Activated naive CD8-positive, alpha-beta T cell treated with anti-CD3 and anti-CD28 coated beads for 36 hours (primary cell): Measurements from ENCODE around the gene EYA3. TPM values are rescaled to one million over a fixed set of nuclear protein-coding genes. Genes with fewer than 3 reads are reported as not detected.

Experiments used
- DNase-seq: peaks from one replicate; pipeline ENCODE4 v3.0.0; 2021
- H3K27ac Mint-ChIP-seq: one replicate; pipeline ENCODE4 v1.8.0; 2022; ENCODE audit warnings: mild to moderate bottlenecking, moderate library complexity, mixed read lengths
- H3K27me3 Mint-ChIP-seq: one replicate; pipeline ENCODE4 v1.8.0; 2022; ENCODE audit warnings: mild to moderate bottlenecking, mixed read lengths
- H3K36me3 Mint-ChIP-seq: one replicate; pipeline ENCODE4 v1.8.0; 2021; ENCODE audit warnings: mild to moderate bottlenecking, mixed read lengths
- H3K4me1 Mint-ChIP-seq: one replicate; pipeline ENCODE4 v1.8.0; 2021; ENCODE audit warnings: mixed read lengths
- H3K4me3 Mint-ChIP-seq: one replicate; pipeline ENCODE4 v1.8.0; 2022; ENCODE audit warnings: mild to moderate bottlenecking, moderate library complexity, mixed read lengths
- H3K9me3 Mint-ChIP-seq: one replicate; pipeline ENCODE4 v1.8.0; 2022; ENCODE audit warnings: mixed read lengths
- total RNA-seq, 2 experiments: library from RNA; stranded (reverse); gene quantifications; one replicate each; pipeline ENCODE4 v1.2.3, GENCODE V29; 2021

The EYA3 gene
- total RNA-seq, 2 experiments from 2014 or later: 30.0 to 30.3 TPM

- Mint-ChIP-seq H3K36me3 (no peaks in the 10 kb centered on the region), H3K27ac (no peak overlapping the region), H3K4me1 (peaks cover 18% of the 10 kb centered on the region), H3K9me3 (no peaks in the 10 kb centered on the region), H3K4me3 (no peak overlapping the region), H3K27me3 (peaks cover 1% of the 10 kb centered on the region)
- no peak for DNase-seq
These were observed 147.4 kb downstream of the EYA3 start for GRCh38 chr1:27940870-27941560.

GRCh38 chr1:27940297-27940696, 148.1 kb downstream of the EYA3 start:
- H3K4me3 Mint-ChIP-seq: no peak overlapping the region
- H3K36me3 Mint-ChIP-seq: no peaks in the 10 kb centered on the region
- H3K4me1 Mint-ChIP-seq: peaks cover 18% of the 10 kb centered on the region
- DNase-seq: peak; percentile 62
- H3K9me3 Mint-ChIP-seq: no peaks in the 10 kb centered on the region
- peaks cover 8% of the 10 kb centered on the region for H3K27me3 Mint-ChIP-seq
- H3K27ac Mint-ChIP-seq: peak overlapping the region; percentile 61

- no peaks in the 10 kb centered on the region for H3K9me3 Mint-ChIP-seq
- no peaks in the 10 kb centered on the region for H3K36me3 Mint-ChIP-seq
- H3K27me3 Mint-ChIP-seq: peaks cover 18% of the 10 kb centered on the region
- no peak overlapping the region for H3K27ac Mint-ChIP-seq
- no peak overlapping the region for H3K4me3 Mint-ChIP-seq
- no peak for DNase-seq
- H3K4me1 Mint-ChIP-seq: peaks cover 24% of the 10 kb centered on the region
These were observed 149.9 kb downstream of the EYA3 start for GRCh38 chr1:27938488-27938887.

DNA sequence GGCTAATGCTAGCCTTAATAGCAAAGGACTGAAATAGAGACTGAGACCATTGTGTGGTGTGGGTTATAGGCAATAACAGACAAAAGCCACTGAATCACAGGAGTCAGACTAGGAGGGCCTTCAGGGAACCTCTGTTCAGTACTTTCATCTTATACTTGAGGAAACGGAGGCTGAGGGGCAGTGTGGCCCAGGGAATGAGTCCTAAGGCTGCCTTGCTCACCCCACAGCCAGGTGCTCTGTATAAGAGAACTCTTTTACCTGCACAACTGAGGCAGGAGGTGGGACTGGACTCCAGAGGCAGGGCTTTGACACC, 150.9 kb downstream of the EYA3 start:
- peaks cover 27% of the 10 kb centered on the region for H3K27me3 Mint-ChIP-seq
- no peaks in the 10 kb centered on the region for H3K36me3 Mint-ChIP-seq

DNA sequence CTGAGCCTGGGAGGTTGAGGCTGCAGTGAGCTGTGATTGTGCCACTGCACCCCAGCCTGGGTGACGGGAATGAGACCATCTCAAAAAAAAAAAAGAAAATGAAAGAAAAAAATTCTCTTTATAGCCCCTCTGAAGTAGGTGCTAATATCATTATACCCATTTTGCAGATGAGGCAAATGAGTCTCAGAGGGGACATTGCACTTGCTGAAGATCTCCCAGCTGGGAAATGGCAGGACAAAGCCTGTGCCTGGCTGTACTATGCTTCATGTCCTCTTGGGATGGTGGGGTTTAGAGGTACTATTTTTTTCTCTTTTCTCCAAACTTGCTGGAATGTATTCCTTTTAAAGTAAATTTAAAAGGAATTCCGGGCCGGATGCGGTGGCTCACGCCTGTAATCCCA, 152.0 kb downstream of the EYA3 start:
- no peaks in the 10 kb centered on the region for H3K36me3 Mint-ChIP-seq
- H3K27ac Mint-ChIP-seq: no peak overlapping the region
- DNase-seq: no peak
- peaks cover 17% of the 10 kb centered on the region for H3K4me1 Mint-ChIP-seq
- no peak overlapping the region for H3K4me3 Mint-ChIP-seq
- peaks cover 29% of the 10 kb centered on the region for H3K27me3 Mint-ChIP-seq
- no peaks in the 10 kb centered on the region for H3K9me3 Mint-ChIP-seq

More for the DNA sequence above, 150.9 kb downstream of the EYA3 start:
- H3K4me3 Mint-ChIP-seq: no peak overlapping the region
- no peak overlapping the region for H3K27ac Mint-ChIP-seq
- no peak for DNase-seq
- H3K4me1 Mint-ChIP-seq: peaks cover 17% of the 10 kb centered on the region
- no peaks in the 10 kb centered on the region for H3K9me3 Mint-ChIP-seq

- Mint-ChIP-seq H3K27me3 (peaks cover 29% of the 10 kb centered on the region), H3K4me1 (peaks cover 18% of the 10 kb centered on the region), H3K27ac (no peak overlapping the region), H3K4me3 (no peak overlapping the region), H3K36me3 (no peaks in the 10 kb centered on the region), H3K9me3 (no peaks in the 10 kb centered on the region)
- DNase-seq: no peak
These were observed 152.7 kb downstream of the EYA3 start for GRCh38 chr1:27935721-27936120.

- peaks cover 29% of the 10 kb centered on the region for H3K27me3 Mint-ChIP-seq
- DNase-seq: no peak
- H3K27ac Mint-ChIP-seq: no peak within 1 kb of the TSS
- H3K9me3 Mint-ChIP-seq: no peaks in the 10 kb centered on the region
- H3K4me3 Mint-ChIP-seq: peak within 1 kb of the TSS; percentile 60
- H3K4me1 Mint-ChIP-seq: peaks cover 13% of the 10 kb centered on the region
- no peaks in the 10 kb centered on the region for H3K36me3 Mint-ChIP-seq
These were observed 153.4 kb downstream of the EYA3 start, which contains the start of gene SMPDL3B for GRCh38 chr1:27934818-27935549. Gene SMPDL3B, plus strand, starts transcription at chr1:27935000. Its CDS starts 184 bp downstream, at chr1:27935184.

- peaks cover 29% of the 10 kb centered on the region for H3K27me3 Mint-ChIP-seq
- peaks cover 9% of the 10 kb centered on the region for H3K4me1 Mint-ChIP-seq
- H3K27ac Mint-ChIP-seq: no peak overlapping the region
- no peaks in the 10 kb centered on the region for H3K36me3 Mint-ChIP-seq
- H3K4me3 Mint-ChIP-seq: no peak overlapping the region
- H3K9me3 Mint-ChIP-seq: no peaks in the 10 kb centered on the region
- no peak for DNase-seq
These were observed 156.7 kb downstream of the EYA3 start for GRCh38 chr1:27931759-27932158.

DNA sequence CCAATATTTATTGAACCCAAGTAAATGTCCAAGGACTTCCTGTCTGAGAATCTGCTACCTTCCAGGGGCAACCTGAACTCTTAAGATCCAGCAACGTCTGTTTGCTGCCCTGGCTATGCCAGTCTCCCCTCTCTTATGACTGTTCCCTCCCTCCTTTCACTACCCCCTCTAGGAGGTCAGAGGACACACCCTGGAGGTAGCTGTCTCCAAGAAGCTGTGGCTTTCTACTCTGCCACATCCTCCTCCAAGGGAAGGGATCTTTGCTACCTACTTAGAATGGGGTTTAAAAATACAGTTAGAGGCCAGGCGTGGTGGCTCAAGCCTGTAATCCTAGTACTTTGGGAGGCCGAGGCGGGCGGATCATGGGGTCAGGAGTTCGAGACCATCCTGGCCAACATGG, 157.2 kb downstream of the EYA3 start:
- H3K27ac Mint-ChIP-seq: no peak overlapping the region
- DNase-seq: no peak
- H3K4me3 Mint-ChIP-seq: no peak overlapping the region
- H3K36me3 Mint-ChIP-seq: no peaks in the 10 kb centered on the region
- H3K9me3 Mint-ChIP-seq: no peaks in the 10 kb centered on the region
- H3K27me3 Mint-ChIP-seq: peaks cover 29% of the 10 kb centered on the region
- peaks cover 9% of the 10 kb centered on the region for H3K4me1 Mint-ChIP-seq

DNA sequence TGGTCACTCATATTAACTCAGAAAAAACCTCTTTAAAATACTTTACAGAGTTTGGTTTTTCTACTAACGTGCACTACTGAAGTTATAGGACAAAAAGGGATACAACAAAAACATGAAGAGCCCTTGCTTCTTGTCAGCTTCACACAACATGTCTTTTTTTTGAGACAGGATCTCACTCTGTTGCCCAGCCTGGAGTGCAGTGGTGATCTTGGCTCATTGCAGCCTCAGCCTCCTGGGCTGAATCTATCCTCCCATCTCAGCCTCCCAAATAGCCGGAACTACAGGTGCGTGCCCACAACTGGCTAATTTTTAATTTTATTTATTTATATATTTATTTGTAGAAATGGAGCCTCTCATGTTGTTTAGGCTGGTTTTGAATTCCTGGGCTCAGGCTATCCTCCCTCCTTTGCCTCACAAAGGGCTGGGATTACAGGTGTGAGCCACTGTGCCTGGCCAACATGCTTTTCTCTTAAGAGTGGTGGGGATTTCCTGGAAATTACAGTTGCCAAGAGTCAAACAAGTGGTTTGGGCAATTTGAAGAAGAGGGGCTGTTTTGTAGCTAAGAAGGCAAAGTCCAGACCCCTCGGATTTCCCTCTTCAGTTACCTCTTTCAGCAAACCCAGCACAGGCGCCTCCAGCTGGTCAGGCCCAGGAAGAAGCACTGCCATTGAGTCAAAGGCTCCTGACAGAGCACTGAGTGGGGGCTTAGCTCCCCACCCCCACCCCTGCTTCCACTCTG, 160.0 kb downstream of the EYA3 start:
- Mint-ChIP-seq H3K9me3 (no peaks in the 10 kb centered on the region), H3K4me1 (peaks cover 2% of the 10 kb centered on the region), H3K4me3 (no peak overlapping the region)

DNA sequence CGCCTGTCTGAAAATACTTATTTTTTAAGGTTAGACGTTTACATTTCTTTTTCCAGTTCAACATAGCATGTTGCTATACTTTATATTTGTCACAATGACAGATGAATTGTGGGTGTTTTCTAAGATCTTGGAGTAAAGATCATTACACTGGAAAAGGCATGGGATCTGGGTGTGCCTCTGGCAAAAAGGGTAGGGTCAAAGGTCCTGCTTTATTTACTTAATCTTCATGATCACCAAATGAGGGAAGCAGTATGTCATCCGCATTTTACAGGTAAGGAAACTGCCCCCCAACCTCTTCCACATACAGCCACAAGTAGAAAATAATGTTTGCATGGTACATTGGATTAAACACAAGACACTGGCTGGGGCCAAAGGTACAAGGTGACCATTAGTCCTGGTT, 166.1 kb downstream of the EYA3 start:
- H3K27me3 Mint-ChIP-seq: no peaks in the 10 kb centered on the region
- no peak for DNase-seq
- no peaks in the 10 kb centered on the region for H3K9me3 Mint-ChIP-seq
- H3K4me1 Mint-ChIP-seq: no peaks in the 10 kb centered on the region
- H3K36me3 Mint-ChIP-seq: no peaks in the 10 kb centered on the region
- no peak overlapping the region for H3K4me3 Mint-ChIP-seq
- H3K27ac Mint-ChIP-seq: no peak overlapping the region

More for the DNA sequence above, 160.0 kb downstream of the EYA3 start:
- DNase-seq: no peak
- Mint-ChIP-seq H3K27ac (no peak overlapping the region), H3K27me3 (peaks cover 10% of the 10 kb centered on the region), H3K36me3 (no peaks in the 10 kb centered on the region)

Other genes with a start within 250 kb of the EYA3 start
- 10 to 100 TPM; 18.9 to 19.6 TPM for gene THEMIS2, start 216.1 kb downstream of the EYA3 start, total RNA-seq
- gene RPA2, start 174.0 kb downstream of the EYA3 start, total RNA-seq: 100 to 1,000 TPM in 1 of 2 experiments, 10 to 100 TPM in 1; 89.4 to 102 TPM
- gene SMPDL3B, start 153.6 kb downstream of the EYA3 start, total RNA-seq: under 1 TPM; 0.92 to 0.97 TPM
- gene XKR8, start 128.6 kb downstream of the EYA3 start, total RNA-seq: 1 to 10 TPM; 4.1 to 4.4 TPM
- gene PTAFR, start 88.1 kb upstream of the EYA3 start, total RNA-seq: under 1 TPM; 0.22 to 0.29 TPM
- 100 to 1,000 TPM; 109 to 121 TPM for gene DNAJC8, start 144.4 kb upstream of the EYA3 start, total RNA-seq
- 100 to 1,000 TPM; 180 to 197 TPM for gene ATP5IF1, start 147.5 kb upstream of the EYA3 start, total RNA-seq
- 10 to 100 TPM; 35.4 to 36.3 TPM for gene SESN2, start 170.9 kb upstream of the EYA3 start, total RNA-seq
- 10 to 100 TPM; 15.0 to 17.1 TPM for gene MED18, start 240.4 kb upstream of the EYA3 start, total RNA-seq